Activated T-helper 2 cell treated with anti-CD3 and anti-CD28 coated beads, Interferon-gamma antibody, Interleukin-2, Interleukin-4, amounts not matched to agents 10 μg/mL and 5 μg/mL and 100 μg/mL, durations not matched to agents 14 hours and 24 hours and 36 hours (primary cell): ENCODE data around the gene TECR. TPM values are rescaled to one million over a fixed set of nuclear protein-coding genes. Genes with fewer than 3 reads are reported as not detected.
"Not testable (repeated sequence)": the region's sequence is repeated elsewhere in the genome, so short reads cannot be mapped to it uniquely, and the experiment has no call there.

ENCODE experiments used
- DNase-seq: peaks from one replicate; pipeline ENCODE4 v3.0.0; 2021; ENCODE audit warnings: low spot score
- H3K27ac Mint-ChIP-seq: one replicate; pipeline ENCODE4 v1.8.0; 2021; ENCODE audit warnings: mixed read lengths
- H3K27me3 Mint-ChIP-seq: one replicate; pipeline ENCODE4 v1.8.0; 2021; ENCODE audit warnings: low read depth, mixed read lengths
- H3K36me3 Mint-ChIP-seq: one replicate; pipeline ENCODE4 v1.8.0; 2021; ENCODE audit warnings: low read depth, mixed read lengths
- H3K4me1 Mint-ChIP-seq: one replicate; pipeline ENCODE4 v1.8.0; 2021; ENCODE audit warnings: low read depth, mixed read lengths
- H3K4me3 Mint-ChIP-seq: one replicate; pipeline ENCODE4 v1.8.0; 2021; ENCODE audit warnings: low read depth, mild to moderate bottlenecking, moderate library complexity, mixed read lengths
- H3K9me3 Mint-ChIP-seq: one replicate; pipeline ENCODE4 v1.8.0; 2021; ENCODE audit warnings: mixed read lengths
- intact Hi-C: fragments of 100-400 bp; cut with micrococcal nuclease; formaldehyde crosslinking; loops from one replicate; pipeline ENCODE4 v1.15.1; 2023
- total RNA-seq: library from RNA; stranded (reverse); gene quantifications from 2 replicates; pipeline ENCODE4 v1.2.3, GENCODE V29; 2022

Gene TECR
- total RNA-seq, 1 donor from 2014 or later, result 134 TPM

DNA sequence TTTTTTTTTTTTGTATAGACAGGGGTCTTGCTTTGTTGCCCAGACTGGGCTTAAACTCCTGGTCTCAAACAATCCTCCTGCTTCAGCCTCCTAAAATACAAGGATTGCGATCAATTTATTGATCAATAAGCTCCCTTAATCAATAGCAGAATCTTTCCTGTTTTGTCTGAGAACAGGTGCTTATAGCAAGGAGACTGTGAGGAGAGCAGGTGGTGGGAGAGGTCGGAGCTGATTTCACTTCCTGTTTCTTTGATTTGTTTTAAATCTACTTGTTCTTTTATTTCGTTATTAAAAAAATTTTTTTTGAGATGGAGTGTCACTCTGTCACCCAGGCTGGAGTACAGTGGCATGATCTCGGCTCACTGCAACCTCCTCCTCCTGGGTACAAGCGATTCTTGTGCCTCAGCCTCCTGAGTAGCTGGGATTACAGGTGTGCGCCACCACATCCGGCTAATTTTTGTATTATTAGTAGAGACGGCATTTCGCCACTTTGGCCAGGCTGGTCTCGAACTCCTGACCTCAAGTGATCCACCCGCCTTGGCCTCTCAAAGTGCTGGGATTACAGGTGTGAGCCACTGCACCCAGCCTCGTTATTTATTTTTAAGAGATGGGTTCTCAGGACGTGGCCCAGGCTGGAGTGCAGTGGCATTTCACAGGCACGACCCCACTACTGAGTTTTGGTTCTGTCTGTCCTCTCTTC lies 84.2 kb downstream of the TECR start:
- H3K27me3 Mint-ChIP-seq, H3K9me3 Mint-ChIP-seq, H3K4me1 Mint-ChIP-seq, intact Hi-C loops, H3K36me3 Mint-ChIP-seq, DNase-seq, H3K4me3 Mint-ChIP-seq, H3K27ac Mint-ChIP-seq: not testable (repeated sequence)

DNA sequence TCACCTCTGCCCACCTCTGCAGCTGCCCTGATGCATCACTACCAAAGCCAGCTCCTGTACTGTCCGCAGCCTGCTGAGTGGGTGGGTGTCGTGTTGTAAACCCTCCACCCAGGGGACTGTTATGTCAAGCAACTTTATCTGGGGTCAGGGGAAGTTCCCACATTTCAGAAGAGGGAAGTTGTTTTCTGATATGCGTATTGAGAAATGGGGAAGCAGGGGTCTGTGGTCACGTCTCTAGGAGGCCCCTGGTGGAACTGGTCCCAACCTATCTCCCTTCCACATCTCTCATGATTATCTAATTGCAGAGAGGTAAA lies 84.7 kb downstream of the TECR start:
- Mint-ChIP-seq H3K9me3 (peaks cover 4% of the 10 kb centered on the region), H3K4me3 (no peak overlapping the region), H3K36me3 (no peaks in the 10 kb centered on the region), H3K4me1 (no peaks in the 10 kb centered on the region), H3K27me3 (no peaks in the 10 kb centered on the region), H3K27ac (no peak overlapping the region)
- intact Hi-C loops, result no loop called here
- no peak for DNase-seq

Other genes with a start within 250 kb of the TECR start
- 177 and 183 TPM in 2 replicates for gene ADGRE5, start 148.2 kb upstream of the TECR start, total RNA-seq
- 268 TPM in 2 replicates for gene DDX39A, start 110.3 kb upstream of the TECR start, total RNA-seq
- 171 and 172 TPM in 2 replicates for gene PKN1, start 96.3 kb upstream of the TECR start, total RNA-seq
- 1.1 and 1.6 TPM in 2 replicates for gene PTGER1, start 54.2 kb upstream of the TECR start, total RNA-seq
- 39.2 and 40.1 TPM in 2 replicates for gene GIPC1, start 33.5 kb upstream of the TECR start, total RNA-seq
- 113 TPM in 2 replicates for gene DNAJB1, start 11.2 kb upstream of the TECR start, total RNA-seq
- 129 and 136 TPM in 2 replicates for gene NDUFB7, start 42.5 kb downstream of the TECR start, total RNA-seq
- 0.14 TPM in 1 of 2 replicates, not detected in the other for gene CLEC17A, start 53.5 kb downstream of the TECR start, total RNA-seq
- gene ADGRE3, start 145.2 kb downstream of the TECR start, total RNA-seq, result not detected in 2 replicates
- 13.0 and 13.8 TPM in 2 replicates for gene ZNF333, start 160.5 kb downstream of the TECR start, total RNA-seq
- 2.7 and 3.6 TPM in 2 replicates for gene ADGRE2, start 249.0 kb downstream of the TECR start, total RNA-seq